OCI-LY7 (cell line): ENCODE results near the gene FBXL20.

ENCODE experiments used
- EZH2phosphoT487 ChIP-seq: fragments of 200-600 bp; sonication (generic); IDR thresholded peaks from 2 replicates; pipeline ENCODE4 v1.6.1; 2018; ENCODE audit warnings: low read depth, borderline replicate concordance, mild to moderate bottlenecking, mixed run types, antibody characterized with exemption, low read length, moderate library complexity, mixed read lengths
- TF ChIP-seq, protein P1 (sequence below): fragments of 200-600 bp; sonication (generic); conservative IDR thresholded peaks from 2 replicates; pipeline ENCODE4 v1.5.1; 2014; ENCODE audit warnings: mild to moderate bottlenecking, antibody characterized with exemption, low read length, moderate library complexity, mixed read lengths

DNA sequence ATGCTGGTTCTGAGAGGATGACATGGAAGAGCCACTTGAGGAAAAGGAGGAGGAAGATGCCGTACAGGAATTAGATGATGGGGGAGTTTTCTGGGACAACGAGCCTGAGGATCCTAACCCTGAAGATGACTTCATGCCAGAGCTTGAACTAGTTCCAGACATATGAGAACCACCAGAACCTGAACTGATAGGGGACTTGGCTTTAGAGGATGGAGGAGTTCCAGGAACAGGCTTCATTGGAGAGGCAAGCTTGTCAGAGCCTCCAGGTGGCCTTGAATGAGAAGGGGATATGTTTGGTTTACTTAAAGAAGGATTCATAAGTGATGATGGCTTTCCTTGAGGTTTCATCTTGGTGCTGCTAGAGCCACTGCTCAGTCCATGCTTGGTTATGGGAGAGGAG lies 6.9 kb upstream of the FBXL20 start:
- TF ChIP-seq, protein P1, sequence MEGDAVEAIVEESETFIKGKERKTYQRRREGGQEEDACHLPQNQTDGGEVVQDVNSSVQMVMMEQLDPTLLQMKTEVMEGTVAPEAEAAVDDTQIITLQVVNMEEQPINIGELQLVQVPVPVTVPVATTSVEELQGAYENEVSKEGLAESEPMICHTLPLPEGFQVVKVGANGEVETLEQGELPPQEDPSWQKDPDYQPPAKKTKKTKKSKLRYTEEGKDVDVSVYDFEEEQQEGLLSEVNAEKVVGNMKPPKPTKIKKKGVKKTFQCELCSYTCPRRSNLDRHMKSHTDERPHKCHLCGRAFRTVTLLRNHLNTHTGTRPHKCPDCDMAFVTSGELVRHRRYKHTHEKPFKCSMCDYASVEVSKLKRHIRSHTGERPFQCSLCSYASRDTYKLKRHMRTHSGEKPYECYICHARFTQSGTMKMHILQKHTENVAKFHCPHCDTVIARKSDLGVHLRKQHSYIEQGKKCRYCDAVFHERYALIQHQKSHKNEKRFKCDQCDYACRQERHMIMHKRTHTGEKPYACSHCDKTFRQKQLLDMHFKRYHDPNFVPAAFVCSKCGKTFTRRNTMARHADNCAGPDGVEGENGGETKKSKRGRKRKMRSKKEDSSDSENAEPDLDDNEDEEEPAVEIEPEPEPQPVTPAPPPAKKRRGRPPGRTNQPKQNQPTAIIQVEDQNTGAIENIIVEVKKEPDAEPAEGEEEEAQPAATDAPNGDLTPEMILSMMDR, result no peak
- TF ChIP-seq EZH2phosphoT487, result no peak
